ENCODE data around the gene ATP6V1G2.

ATP6V1G2 gene

DNA sequence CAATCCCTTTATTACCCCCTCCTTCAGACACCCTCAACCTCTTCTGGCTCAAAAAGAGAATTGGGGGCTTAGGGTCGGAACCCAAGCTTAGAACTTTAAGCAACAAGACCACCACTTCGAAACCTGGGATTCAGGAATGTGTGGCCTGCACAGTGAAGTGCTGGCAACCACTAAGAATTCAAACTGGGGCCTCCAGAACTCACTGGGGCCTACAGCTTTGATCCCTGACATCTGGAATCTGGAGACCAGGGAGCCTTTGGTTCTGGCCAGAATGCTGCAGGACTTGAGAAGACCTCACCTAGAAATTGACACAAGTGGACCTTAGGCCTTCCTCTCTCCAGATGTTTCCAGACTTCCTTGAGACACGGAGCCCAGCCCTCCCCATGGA, 31.2 kb upstream of the ATP6V1G2 start:
- H3K4me3 ChIP-seq (ENCODE audit: low read depth, low read length): no peak overlapping the region
- CTCF ChIA-PET: interaction anchor here (2.4 to 31.3 kb wide), 4 partner anchors 9 to 25 kb away, joined by 10 to 1569 read pairs (median 250); partner anchors contain the start of genes ATP6V1G2, DDX39B, LST1 and LTA
- DNase-seq (ENCODE audit: low read depth, low spot score): no peak
- TF ChIP-seq, protein P1, sequence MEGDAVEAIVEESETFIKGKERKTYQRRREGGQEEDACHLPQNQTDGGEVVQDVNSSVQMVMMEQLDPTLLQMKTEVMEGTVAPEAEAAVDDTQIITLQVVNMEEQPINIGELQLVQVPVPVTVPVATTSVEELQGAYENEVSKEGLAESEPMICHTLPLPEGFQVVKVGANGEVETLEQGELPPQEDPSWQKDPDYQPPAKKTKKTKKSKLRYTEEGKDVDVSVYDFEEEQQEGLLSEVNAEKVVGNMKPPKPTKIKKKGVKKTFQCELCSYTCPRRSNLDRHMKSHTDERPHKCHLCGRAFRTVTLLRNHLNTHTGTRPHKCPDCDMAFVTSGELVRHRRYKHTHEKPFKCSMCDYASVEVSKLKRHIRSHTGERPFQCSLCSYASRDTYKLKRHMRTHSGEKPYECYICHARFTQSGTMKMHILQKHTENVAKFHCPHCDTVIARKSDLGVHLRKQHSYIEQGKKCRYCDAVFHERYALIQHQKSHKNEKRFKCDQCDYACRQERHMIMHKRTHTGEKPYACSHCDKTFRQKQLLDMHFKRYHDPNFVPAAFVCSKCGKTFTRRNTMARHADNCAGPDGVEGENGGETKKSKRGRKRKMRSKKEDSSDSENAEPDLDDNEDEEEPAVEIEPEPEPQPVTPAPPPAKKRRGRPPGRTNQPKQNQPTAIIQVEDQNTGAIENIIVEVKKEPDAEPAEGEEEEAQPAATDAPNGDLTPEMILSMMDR (IDR thresholded peaks at IDR 0.05; ENCODE audit: insufficient read depth, low read length, missing control alignments): no peak
- POLR2A ChIA-PET: interaction anchor here (1.8 kb wide), 1 partner anchor 36 kb away, joined by 5 read pairs; the partner anchor contains the start of gene DDX39B

- TF ChIP-seq, protein P1 (IDR thresholded peaks at IDR 0.05; ENCODE audit: insufficient read depth, low read length, missing control alignments): no peak
- ChIA-PET CTCF (interaction anchor here (2.4 to 31.3 kb wide), 4 partner anchors 9 to 24 kb away, joined by 10 to 1569 read pairs (median 250); partner anchors contain the start of genes ATP6V1G2, DDX39B, LST1 and LTA), POLR2A (interaction anchor here (1.8 kb wide), 1 partner anchor 36 kb away, joined by 5 read pairs; the partner anchor contains the start of gene DDX39B)
- H3K4me3 ChIP-seq (ENCODE audit: low read depth, low read length): no peak overlapping the region
- no peak for DNase-seq (ENCODE audit: low read depth, low spot score)
These were observed 30.6 kb upstream of the ATP6V1G2 start for GRCh38 chr6:31576897-31577578.

DNA sequence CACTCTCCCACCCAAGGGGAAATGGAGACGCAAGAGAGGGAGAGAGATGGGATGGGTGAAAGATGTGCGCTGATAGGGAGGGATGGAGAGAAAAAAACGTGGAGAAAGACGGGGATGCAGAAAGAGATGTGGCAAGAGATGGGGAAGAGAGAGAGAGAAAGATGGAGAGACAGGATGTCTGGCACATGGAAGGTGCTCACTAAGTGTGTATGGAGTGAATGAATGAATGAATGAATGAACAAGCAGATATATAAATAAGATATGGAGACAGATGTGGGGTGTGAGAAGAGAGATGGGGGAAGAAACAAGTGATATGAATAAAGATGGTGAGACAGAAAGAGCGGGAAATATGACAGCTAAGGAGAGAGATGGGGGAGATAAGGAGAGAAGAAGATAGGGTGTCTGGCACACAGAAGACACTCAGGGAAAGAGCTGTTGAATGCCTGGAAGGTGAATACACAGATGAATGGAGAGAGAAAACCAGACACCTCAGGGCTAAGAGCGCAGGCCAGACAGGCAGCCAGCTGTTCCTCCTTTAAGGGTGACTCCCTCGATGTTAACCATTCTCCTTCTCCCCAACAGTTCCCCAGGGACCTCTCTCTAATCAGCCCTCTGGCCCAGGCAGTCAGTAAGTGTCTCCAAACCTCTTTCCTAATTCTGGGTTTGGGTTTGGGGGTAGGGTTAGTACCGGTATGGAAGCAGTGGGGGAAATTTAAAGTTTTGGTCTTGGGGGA, 29.7 kb upstream of the ATP6V1G2 start:
- TF ChIP-seq, protein P1 (IDR thresholded peaks at IDR 0.05; ENCODE audit: insufficient read depth, low read length, missing control alignments): no peak
- ChIA-PET CTCF (interaction anchor here (2.3 to 31.3 kb wide), 7 partner anchors 8 to 23 kb away, joined by 7 to 1569 read pairs (median 15); partner anchors contain the start of genes ATP6V1G2, DDX39B, LST1 and LTA), POLR2A (interaction anchor here (1.8 kb wide), 1 partner anchor 35 kb away, joined by 5 read pairs; the partner anchor contains the start of gene DDX39B)
- H3K4me3 ChIP-seq (ENCODE audit: low read depth, low read length): no peak overlapping the region
- no peak for DNase-seq (ENCODE audit: low read depth, low spot score)

GRCh38 chr6:31575335-31575901, 29.0 kb upstream of the ATP6V1G2 start, which contains the start of gene TNF:
TSS of gene TNF (plus strand) at chr6:31575565. CDS start at chr6:31575742, 177 bp downstream.
- no peak for DNase-seq (ENCODE audit: low read depth, low spot score)
- ChIA-PET CTCF (interaction anchor here (2.3 to 31.3 kb wide), 5 partner anchors 9 to 23 kb away, joined by 7 to 1569 read pairs (median 15); partner anchors contain the start of genes ATP6V1G2, DDX39B, LST1 and LTA), POLR2A (interaction anchor here (0.6 kb wide), 1 partner anchor 76 kb away, joined by 3 read pairs; no protein-coding TSS in a partner anchor)
- H3K4me3 ChIP-seq (ENCODE audit: low read depth, low read length): no peak within 1 kb of the TSS
- TF ChIP-seq, protein P1 (IDR thresholded peaks at IDR 0.05; ENCODE audit: insufficient read depth, low read length, missing control alignments): no peak

DNA sequence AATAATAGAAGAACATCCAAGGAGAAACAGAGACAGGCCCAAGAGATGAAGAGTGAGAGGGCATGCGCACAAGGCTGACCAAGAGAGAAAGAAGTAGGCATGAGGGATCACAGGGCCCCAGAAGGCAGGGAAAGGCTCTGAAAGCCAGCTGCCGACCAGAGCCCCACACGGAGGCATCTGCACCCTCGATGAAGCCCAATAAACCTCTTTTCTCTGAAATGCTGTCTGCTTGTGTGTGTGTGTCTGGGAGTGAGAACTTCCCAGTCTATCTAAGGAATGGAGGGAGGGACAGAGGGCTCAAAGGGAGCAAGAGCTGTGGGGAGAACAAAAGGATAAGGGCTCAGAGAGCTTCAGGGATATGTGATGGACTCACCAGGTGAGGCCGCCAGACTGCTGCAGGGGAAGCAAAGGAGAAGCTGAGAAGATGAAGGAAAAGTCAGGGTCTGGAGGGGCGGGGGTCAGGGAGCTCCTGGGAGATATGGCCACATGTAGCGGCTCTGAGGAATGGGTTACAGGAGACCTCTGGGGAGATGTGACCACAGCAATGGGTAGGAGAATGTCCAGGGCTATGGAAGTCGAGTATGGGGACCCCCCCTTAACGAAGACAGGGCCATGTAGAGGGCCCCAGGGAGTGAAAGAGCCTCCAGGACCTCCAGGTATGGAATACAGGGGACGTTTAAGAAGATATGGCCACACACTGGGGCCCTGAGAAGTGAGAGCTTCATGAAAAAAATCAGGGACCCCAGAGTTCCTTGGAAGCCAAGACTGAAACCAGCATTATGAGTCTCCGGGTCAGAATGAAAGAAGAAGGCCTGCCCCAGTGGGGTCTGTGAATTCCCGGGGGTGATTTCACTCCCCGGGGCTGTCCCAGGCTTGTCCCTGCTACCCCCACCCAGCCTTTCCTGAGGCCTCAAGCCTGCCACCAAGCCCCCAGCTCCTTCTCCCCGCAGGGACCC, 28.0 kb upstream of the ATP6V1G2 start:
- ChIA-PET CTCF (interaction anchor here (0.8 to 31.3 kb wide), 7 partner anchors 8 to 43 kb away, joined by 3 to 1569 read pairs (median 11); partner anchors contain the start of genes ATP6V1G2, DDX39B, LST1 and LTA), POLR2A (interaction anchor here (0.6 kb wide), 1 partner anchor 77 kb away, joined by 3 read pairs; no protein-coding TSS in a partner anchor)
- TF ChIP-seq, protein P1 (IDR thresholded peaks at IDR 0.05; ENCODE audit: insufficient read depth, low read length, missing control alignments): no peak
- DNase-seq (ENCODE audit: low read depth, low spot score): no peak
- H3K4me3 ChIP-seq (ENCODE audit: low read depth, low read length): no peak overlapping the region

All from AG04449 (cell line).